ENCODE data around the gene PARD6G. TPM values are rescaled to one million over a fixed set of nuclear protein-coding genes. Genes with fewer than 3 reads are reported as not detected.

Gene PARD6G
- total and polyA plus RNA-seq, 2 of the 8 experiments (the other 6 are each of a cell fraction or from before 2014, with no cell fraction given) = 11.3 to 17.9 TPM

GRCh38 chr18:80192653-80193385 is 54.5 kb downstream of the PARD6G start:
- Histone ChIP-seq H3K9ac (replicated peaks in 1 of 4; ENCODE audit: extremely low read depth in 1 of 4, low read depth in 3 of 4, low read length in 3 of 4) (no peak overlapping the region), H2BK15ac (ENCODE audit: low read length) (no peak overlapping the region), H3K9me3 (ENCODE audit: insufficient read depth in 2 of 2, low read depth in 1 of 2, low read length in 1 of 2) (no peaks in the 10 kb centered on the region), H3K14ac (ENCODE audit: insufficient read length) (no peak overlapping the region), H2BK120ac (replicated peaks; ENCODE audit: low read depth, low read length) (no peak overlapping the region), H3K18ac (ENCODE audit: extremely low read depth, low read length) (no peak overlapping the region), H4K5ac (ENCODE audit: insufficient read length, low read depth, low read length) (no peak overlapping the region), H3K4me3 (ENCODE audit: extremely low read depth in 1 of 4, insufficient read depth in 2 of 4, low read depth in 3 of 4, low read length in 4 of 4) (no peak overlapping the region), H3K79me2 (ENCODE audit: control insufficient read depth in 1 of 2, insufficient read depth in 2 of 2, low read length in 2 of 2) (no peaks in the 10 kb centered on the region), H3K4me1 (replicated peaks in 1 of 4; ENCODE audit: control insufficient read depth in 3 of 4, insufficient read depth in 4 of 4, low read length in 3 of 4) (peaks cover 2 to 14% (median 4%) of the 10 kb centered on the region in 4 experiments; a peak in 5 of 7 replicates), H4K91ac (replicated peaks; ENCODE audit: insufficient read length, low read length) (no peak overlapping the region), H3K27ac (ENCODE audit: low read depth, low read length) (no peak overlapping the region), H3K23ac (ENCODE audit: insufficient read length) (no peak overlapping the region), H2BK20ac (ENCODE audit: low read length) (no peak overlapping the region), H2BK5ac (ENCODE audit: low read depth, low read length) (no peak overlapping the region), H3K36me3 (ENCODE audit: control insufficient read depth in 2 of 4, insufficient read depth in 4 of 4, low read length in 3 of 4) (no peaks in the 10 kb centered on the region), H3K27me3 (replicated peaks in 1 of 4; ENCODE audit: control insufficient read depth in 3 of 4, extremely low read depth in 1 of 4, insufficient read depth in 3 of 4, low read length in 3 of 4) (no peaks in the 10 kb centered on the region), H3K23me2 (ENCODE audit: low read depth, low read length) (no peaks in the 10 kb centered on the region), H4K8ac (ENCODE audit: extremely low read depth, insufficient read depth, low read length) (no peak overlapping the region), H2BK12ac (ENCODE audit: low read depth, low read length) (no peak overlapping the region), H4K20me1 (replicated peaks in 1 of 2; ENCODE audit: control insufficient read depth in 1 of 2, insufficient read depth in 2 of 2, low read length in 2 of 2) (no peaks in the 10 kb centered on the region), H3K56ac (replicated peaks; ENCODE audit: insufficient read length, low read depth, low read length) (no peak overlapping the region), H2AK5ac (ENCODE audit: low read depth, low read length) (no peak overlapping the region), H3K4me2 (ENCODE audit: insufficient read depth in 1 of 2, low read depth in 2 of 2, low read length in 2 of 2) (no peak overlapping the region), H3K4ac (replicated peaks; ENCODE audit: insufficient read length, low read depth, low read length) (no peak overlapping the region), H3K79me1 (ENCODE audit: low read depth, low read length) (no peaks in the 10 kb centered on the region), H2AFZ (ENCODE audit: low read length) (no peak overlapping the region)
- WGBS, 2 experiments (ENCODE audit: extremely low coverage in 1 of 2, insufficient coverage in 1 of 2, insufficient read length in 1 of 2, insufficient replicate concordance in 2 of 2, low coverage in 1 of 2, low lambda C conversion rate in 2 of 2, missing lambda C conversion rate in 1 of 2) = 95% methylated on average over 11 of the region's 11 CpGs; no CpG with 5 or more reads in 1 of the 2 experiments
- DNase-seq (ENCODE audit: low read depth in 1 of 2, low spot score in 2 of 2) (peak in 1 of 2 experiments; percentile 36), FAIRE-seq (no peak)
- CTCF ChIA-PET (ENCODE audit: partially characterized antibody) = interaction anchor here (1.0 to 2.5 kb wide), 9 partner anchors 9 to 64 kb away, joined by 3 to 10 read pairs (median 3); no protein-coding TSS in a partner anchor
- TF ChIP-seq SIRT6 (IDR thresholded peaks at IDR 0.05; ENCODE audit: low read length) (no peak), SP1 (IDR thresholded peaks at IDR 0.05; ENCODE audit: low read depth, low read length) (no peak), SRF (IDR thresholded peaks at IDR 0.05; ENCODE audit: low read depth, low read length) (no peak), KDM1A (IDR thresholded peaks at IDR 0.05; ENCODE audit: borderline replicate concordance, low read length) (no peak), RXRA (IDR thresholded peaks at IDR 0.05; ENCODE audit: insufficient read depth, low read depth, low read length) (no peak), EP300 (IDR thresholded peaks at IDR 0.05; ENCODE audit: borderline replicate concordance in 1 of 2, low read depth in 2 of 2, low read length in 2 of 2) (no peak), HDAC2 (IDR thresholded peaks at IDR 0.05; ENCODE audit: borderline replicate concordance in 1 of 2, low read depth in 2 of 2, low read length in 2 of 2) (no peak), PHF8 (conservative IDR thresholded peaks at IDR 0.05; ENCODE audit: low read depth, low read length) (no peak), MAFK (IDR thresholded peaks at IDR 0.05; ENCODE audit: low read depth, low read length) (no peak)
- POLR2A ChIA-PET (ENCODE audit: partially characterized antibody) = interaction anchor here (0.7 to 0.8 kb wide), 2 partner anchors 11 to 30 kb away, joined by 3 read pairs; no protein-coding TSS in a partner anchor

All from H1 (cell line).